G401 (cell line): Measurements from ENCODE around the gene NIT2. TPM values are rescaled to one million over a fixed set of nuclear protein-coding genes. Genes with fewer than 3 reads are reported as not detected.

Experiments
- total RNA-seq: library from RNA; depleted of rRNA; stranded (reverse); fragments of >200 nt; shearing (Covaris generic); gene quantifications from 2 replicates; pipeline ENCODE4 v1.2.3, GENCODE V29; 2014; rRNA removed

The NIT2 gene
- total RNA-seq, 1 experiment from 2014 or later = 41.1 TPM

Other genes starting within 250 kb of the NIT2 start
- 3.7 TPM in 1 of 2 replicates, not detected in the other for gene FILIP1L, start 220.3 kb upstream of the NIT2 start, total RNA-seq
- 15.5 and 28.4 TPM in 2 replicates for gene TBC1D23, start 73.8 kb upstream of the NIT2 start, total RNA-seq
- 44.9 and 65.4 TPM in 2 replicates for gene TOMM70, start 66.3 kb downstream of the NIT2 start, total RNA-seq
- 2.2 and 3.6 TPM in 2 replicates for gene LNP1, start 66.8 kb downstream of the NIT2 start, total RNA-seq
- 2.2 and 4.7 TPM in 2 replicates for gene TMEM45A, start 157.9 kb downstream of the NIT2 start, total RNA-seq